GM19239 (cell line): ENCODE measurements around the gene NDUFB6.
"Not testable (repeated sequence)": the region's sequence is repeated elsewhere in the genome, so short reads cannot be mapped to it uniquely, and the experiment has no call there.

Experiments
- DNase-seq: peaks from one replicate; pipeline ENCODE4 v3.0.0; 2011; ENCODE audit warnings: low spot score; ENCODE audit not compliant: insufficient read length
- FAIRE-seq: peaks from 2 replicates; lab custom pipeline; 2011; peaks lifted over from hg19 to GRCh38; lab: Jason Lieb, UNC

The NDUFB6 gene

DNA sequence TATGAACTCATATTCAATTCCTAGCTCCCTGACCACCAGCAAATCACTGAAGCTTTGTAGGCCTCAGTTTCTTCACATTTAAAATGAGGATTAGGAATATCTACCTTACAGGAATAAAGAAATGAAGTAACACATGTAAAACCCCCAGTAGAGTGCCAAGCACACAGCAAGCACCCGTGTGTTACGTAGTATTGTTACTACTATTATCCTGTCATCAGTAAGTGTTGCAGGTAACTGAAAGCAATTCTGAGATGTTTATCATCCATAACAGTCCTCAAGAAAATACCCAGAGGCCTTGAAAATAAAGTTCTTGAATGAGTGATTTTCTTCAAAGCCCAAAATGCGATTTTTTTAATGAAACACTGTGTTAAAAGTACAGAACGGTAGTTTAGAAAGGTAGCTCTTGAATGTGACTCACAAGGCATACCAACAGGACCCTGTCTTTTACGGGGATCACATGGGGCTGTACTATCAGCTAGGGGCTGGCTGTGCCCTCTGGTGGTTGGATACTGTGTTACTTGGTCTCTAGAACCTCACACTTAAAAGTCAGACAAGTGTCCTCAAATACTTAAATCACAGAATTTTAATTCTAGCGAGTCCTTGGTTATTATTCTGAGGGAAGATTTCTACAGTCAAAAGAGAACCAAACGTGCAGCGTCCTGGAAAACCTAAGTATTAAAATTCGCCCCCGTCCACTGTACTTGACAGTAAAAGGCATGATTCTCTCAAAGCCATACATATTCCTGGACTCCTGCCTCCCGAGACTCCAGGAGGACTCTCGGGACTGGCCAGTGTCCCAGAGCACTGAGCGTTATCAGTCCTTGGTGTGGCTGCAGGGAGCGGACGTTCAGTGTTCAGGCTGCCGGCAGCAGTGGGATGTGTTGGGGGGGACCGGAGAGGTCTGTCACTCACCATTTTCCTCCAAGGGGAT lies 725 bp downstream of the NDUFB6 start:
- peak; percentile 93 for FAIRE-seq
- DNase-seq: peak; percentile 59

DNA sequence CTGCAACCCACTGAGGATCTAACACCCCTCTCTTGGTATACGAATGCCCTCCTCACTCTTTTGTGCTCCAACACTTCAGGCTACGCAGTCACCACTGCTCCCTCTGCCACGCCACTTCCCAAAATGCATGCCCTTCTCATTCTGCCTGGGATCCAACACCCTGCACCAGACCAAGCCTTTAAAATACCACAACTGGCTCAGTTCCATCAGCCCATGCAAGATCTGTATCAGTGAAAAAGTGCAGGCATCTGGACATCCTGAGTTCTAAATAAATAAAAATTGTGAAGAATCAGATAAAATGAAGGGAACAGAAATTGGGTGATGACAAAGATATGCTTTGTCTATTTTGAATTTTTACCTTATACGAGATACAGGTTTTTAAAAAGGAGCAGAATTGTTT lies 2.7 kb downstream of the NDUFB6 start:
- DNase-seq: no peak
- no peak for FAIRE-seq

DNA sequence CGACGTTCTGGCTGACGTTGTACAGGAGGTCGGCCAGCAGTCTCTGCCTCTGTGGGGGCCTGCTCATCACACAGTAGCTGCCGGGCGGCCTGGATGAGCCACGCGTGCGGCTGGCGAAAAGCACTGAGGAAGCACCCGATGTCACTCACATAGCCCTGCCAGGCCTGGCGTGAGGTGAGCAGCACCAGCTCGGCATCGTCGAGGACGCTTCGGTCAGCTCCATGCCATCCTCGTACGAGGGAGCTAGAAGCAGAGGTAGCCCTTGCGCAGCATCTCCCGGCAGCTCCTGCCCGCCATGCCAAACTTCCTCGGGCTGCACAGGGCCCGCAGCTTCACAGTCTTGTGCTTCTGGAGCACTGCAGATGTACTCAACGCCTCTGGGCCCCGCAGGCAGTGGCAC lies 6.2 kb downstream of the NDUFB6 start:
- DNase-seq (no peak), FAIRE-seq (no peak)

DNA sequence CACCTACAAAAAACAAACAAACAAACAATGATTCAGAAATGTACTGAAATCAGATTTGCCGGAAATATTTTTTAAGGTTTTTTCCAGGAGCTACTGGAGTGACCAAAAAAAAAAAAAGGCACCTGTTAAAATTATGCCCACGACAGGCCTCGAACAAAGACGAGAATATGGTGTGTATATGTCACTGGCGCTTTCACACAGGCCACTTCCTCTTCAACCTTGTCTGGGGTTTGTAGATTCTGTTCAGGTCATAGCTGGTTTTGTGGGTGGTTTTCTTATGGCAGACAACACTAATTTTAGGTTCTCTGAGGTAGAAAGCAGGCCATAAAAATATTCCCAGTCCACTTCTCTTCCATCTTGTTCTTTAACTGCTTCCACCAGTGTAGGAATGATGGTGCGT lies 7.0 kb downstream of the NDUFB6 start:
- DNase-seq (no peak), FAIRE-seq (no peak)

DNA sequence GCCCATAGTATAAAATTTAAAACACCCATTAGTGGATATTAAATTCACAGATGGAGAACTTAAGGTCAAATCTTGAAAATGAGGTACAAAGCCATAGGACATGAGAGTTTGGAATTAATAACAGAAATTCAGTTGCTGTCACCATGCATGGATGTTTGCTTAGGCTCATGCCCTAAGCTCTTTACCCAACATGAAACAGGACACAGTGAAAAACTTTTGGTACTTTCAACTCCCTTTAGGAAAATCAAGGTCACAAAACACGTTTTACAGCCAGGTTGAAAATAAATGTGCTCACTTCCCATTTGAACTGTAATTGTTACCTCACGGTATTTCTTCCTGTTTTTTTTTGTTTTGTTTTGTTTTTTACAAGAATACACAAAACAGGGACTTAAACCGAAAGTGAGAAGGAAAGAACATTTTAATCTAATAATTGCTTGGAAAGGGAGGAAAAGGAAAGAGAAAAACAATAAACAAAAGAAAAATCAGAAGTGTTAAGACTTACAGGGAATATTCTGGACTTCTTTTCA lies 14.5 kb downstream of the NDUFB6 start:
- DNase-seq: no peak
- peak; percentile 45 for FAIRE-seq

DNA sequence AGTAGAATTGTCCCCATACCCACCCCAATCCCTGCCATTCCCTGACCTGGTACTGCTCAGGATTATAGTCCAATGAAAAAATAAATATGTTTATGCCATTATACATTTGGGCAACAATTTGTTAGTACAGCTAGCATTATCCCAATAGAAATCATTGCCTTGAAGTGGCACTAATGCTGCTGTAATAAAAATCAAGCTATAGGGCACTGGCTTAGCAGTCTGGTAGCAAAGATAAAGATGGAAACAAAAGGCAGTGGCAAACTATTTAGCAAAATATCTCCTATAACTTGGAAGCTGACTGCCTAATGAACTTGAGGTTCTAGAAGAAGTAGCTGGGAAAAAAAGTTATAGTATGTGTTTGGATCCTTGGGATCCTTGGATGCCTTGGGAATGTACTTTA lies 18.4 kb downstream of the NDUFB6 start:
- DNase-seq: no peak
- FAIRE-seq: no peak

DNA sequence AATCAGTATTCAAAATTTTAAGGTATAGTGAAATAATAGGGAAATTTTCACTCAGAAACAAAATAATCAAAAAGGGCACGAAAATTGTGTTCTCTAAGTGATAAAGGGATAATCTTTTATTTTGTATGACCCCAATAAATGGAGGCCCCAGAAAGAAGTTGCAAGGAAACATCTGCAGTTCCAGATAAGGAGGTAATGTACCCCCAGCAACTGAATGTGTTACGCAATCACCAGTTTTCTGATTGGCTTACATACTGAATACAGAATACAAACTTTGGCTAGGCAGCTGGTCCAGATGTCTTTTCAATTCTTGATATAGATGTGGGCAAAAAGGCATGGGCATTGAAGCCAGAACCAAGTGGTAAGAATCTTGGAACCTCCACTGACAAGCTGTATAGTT lies 18.9 kb downstream of the NDUFB6 start:
- DNase-seq (no peak), FAIRE-seq (no peak)

DNA sequence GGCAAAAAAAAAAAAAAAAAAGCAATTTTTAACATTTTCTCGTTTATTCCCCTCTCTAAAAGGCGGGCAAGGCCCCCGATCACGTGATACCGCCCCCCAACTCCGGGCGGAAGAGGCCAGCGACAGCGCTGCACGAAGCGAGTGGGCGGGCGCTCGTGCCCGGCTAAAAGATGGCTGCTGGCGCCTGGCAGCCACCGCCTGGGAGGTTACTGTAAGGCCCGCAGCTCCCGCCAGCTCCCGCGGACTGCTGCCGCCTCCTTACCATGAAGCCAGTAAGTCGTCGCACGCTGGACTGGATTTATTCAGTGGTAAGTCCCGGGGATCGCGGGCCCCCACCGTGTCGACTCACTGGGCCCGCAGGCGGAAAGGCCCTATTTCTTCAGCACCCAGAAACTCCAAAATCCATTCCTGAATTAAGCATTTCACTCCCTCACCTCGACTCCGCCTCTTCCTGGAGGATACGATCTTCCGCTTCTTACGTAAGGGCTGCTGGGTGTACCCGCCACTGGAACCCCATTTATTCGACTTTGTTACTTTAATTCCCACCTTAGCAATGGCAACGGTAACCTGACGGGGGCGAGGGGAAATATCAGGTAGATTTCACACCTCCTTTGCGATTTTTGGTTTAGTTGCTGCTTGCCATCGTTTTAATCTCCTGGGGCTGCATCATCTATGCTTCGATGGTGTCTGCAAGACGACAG lies 20.6 kb downstream of the NDUFB6 start, which contains the start of the genes SMIM27 and TOPORS:
Gene SMIM27 (plus strand): TSS at position 156 of the 701 bp plus-strand sequence. CDS start 108 bp downstream, at position 264.
Gene TOPORS (minus strand): TSS at position 415 of the 701 bp plus-strand sequence. CDS start 150 bp downstream, at position 265.
- DNase-seq (peak; percentile 53), FAIRE-seq (peak; percentile 90)

DNA sequence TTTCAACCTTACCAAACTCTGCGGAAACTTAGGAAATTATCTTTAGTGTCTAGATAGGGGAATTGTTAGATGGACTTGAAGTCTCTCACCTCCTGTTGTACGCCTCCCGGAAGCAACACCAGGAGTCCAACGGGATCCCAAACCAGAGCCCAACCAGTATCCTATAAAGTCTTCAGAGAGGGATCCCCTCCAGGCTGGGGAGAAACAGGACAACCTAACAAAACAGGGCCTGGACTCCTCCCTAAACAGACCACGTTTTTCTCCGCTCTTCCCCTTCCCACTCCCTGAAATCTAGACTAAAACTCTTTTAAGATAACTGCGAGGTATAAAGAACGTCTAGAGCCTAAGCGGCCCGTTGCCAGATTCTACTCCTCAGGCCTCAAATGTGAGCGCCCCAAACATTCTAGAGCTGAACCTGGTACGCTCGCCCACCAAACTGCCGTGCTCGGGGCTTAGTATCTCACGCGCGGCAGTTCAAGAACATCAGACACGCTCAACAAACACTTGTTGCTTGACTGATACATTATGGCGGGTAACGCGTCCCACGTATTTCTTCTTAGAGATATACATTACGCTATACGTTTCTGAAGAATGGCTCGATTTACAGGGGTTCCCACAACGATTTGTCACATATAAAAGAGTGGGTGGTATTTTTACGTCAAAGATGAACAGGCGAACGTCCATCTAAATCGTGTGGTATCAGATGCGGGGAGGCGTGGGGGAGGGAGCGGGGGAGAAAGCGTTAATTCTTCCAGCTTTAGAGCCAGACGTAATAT lies 21.5 kb downstream of the NDUFB6 start:
- FAIRE-seq (peak; percentile 62), DNase-seq (no peak)

DNA sequence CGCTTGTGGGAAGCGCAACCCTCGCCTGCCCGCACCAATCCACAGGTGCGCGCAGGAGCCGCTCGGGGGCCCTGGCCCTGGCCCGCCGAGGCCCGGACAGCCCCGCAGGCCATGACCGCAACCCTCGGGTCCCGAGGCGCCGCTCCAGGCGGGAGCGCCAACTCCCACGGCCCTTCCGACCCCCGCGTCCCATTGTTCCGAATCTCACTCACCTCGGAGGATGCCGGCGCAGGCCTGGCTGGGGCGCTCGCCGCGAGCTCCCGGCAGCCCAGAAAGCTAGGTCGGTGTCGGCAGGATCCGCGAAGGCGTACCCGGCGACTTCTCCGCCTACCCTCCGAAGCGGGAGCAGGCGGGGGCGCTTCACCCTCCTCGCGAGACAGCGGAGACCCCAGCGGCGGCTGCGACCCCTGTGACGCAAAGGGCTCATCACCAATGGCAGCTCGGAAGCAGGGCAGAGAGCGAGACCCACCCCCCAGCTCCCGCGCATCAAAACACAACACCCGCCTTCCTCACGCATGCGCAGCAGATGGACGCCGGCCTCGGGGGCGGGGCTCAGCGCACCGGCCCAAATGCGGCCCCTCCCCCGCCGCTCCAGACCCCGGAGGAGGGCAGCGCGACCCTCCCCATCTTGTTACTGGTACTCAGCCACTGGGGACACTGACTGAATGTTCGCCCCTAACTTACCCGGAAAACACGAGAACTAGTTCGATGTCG lies 22.2 kb downstream of the NDUFB6 start:
- FAIRE-seq: peak; percentile 81
- DNase-seq: peak; percentile 91

DNA sequence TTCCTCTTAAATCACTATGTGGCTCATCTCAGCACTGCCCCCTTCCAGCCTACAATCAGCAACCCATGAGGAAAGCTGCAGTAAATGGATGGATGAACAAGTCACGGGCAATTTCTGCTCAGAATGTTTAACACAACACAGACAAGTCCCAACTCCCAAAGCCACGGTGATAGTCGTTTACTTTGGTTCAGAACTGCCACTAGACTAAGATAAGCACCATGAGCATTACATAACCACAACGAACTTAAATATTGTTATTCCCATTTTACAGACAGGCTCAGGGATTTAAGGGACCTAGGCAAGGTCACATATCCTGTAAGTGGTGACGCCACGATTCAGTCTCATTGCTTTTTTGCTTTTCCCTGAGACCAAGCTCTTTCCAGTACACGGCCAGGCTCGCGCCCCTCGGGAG lies 22.8 kb downstream of the NDUFB6 start:
- FAIRE-seq (peak; percentile 71), DNase-seq (no peak)

DNA sequence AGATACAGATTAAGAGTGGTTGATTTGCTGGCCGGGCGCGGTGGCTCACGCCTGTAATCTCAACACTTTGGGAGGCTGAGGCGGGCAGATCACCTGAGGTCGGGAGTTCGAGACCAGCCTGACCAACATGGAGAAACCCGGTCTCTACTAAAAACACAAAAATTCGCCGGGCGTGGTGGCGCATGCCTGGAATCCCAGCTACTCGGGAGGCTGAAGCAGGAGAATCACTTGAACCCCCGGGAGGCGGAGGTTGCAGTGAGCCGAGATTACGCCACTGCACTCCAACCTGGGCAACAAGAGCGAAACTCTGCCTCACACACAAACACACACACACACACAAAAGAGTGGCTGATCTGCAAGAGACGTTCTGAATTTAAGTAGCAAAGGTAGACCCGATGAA lies 24.7 kb downstream of the NDUFB6 start:
- DNase-seq, FAIRE-seq: not testable (repeated sequence)

DNA sequence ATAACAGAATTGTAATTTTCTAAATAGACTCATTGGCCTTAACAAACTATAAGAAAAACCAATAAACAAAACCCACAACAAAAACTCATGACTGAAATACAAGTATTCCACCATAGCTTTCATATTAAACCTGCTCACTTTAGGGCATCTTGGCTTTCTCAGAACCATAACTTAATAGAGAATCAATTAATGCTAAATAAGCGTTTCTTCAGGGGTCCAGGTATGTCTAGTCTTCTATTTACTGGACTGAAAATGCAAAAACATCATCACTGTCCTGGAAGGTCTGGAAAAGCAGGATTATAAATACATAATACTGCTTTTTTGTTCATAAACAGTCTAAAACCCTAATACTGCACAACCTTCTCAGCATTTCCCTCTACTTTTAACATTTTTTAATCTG lies 27.1 kb downstream of the NDUFB6 start:
- DNase-seq (no peak), FAIRE-seq (no peak)

DNA sequence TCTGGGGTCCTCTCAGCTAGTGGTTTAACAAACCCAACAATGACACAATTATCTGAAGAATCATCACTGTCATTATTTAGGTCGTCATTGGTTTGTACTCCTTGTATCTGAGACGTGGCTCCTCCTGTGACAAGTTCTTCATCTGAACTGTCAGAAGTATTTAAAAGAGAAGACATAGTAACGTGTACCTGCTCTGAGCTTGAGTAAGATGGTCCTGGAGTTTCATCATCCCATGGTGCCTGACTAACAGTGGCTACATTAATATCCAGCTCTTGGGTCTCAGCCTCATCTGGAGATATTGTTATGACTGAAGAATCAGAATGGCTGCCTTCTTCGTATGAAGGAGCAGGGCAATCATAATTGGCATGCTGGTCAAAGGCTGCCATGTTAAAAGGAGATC lies 29.9 kb downstream of the NDUFB6 start:
- DNase-seq (no peak), FAIRE-seq (no peak)

DNA sequence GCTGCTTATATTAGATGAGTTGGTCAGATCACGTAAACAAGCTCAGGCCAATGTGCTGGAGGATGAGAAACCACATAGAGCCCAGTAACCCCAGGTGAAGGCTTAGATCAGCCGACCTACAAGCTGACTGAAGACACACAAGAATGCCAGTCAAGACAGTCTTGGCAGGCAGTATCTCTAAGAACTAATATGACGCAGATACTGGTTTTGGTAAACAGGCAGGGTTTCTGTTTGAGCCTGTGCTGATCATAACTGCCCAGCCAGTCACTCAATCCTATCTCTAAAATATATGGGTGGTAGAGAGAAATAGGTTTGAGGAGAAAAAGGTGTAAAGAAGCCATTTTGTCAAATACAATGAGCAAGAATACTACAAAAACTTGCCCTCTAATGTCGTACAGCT lies 39.1 kb downstream of the NDUFB6 start:
- DNase-seq (no peak), FAIRE-seq (no peak)

DNA sequence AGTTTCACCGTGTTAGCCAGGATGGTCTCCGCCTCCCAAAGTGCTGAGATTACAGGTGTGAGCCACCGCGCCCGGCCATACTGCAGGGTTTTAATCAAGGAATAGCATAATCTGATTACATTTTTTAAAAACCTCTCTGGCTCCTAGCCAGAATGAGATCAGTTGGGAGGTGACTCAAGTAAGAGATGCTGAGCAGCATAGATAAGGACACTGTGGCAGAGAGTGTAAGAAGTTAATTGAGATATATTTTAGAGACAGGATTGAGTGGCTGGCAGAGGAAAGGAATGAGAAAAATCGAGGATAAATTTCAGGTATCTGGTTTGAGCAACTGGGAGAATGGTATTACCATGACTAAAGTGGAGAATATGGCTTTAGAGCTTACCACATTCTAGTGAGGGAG lies 39.6 kb downstream of the NDUFB6 start:
- FAIRE-seq: no peak

DNA sequence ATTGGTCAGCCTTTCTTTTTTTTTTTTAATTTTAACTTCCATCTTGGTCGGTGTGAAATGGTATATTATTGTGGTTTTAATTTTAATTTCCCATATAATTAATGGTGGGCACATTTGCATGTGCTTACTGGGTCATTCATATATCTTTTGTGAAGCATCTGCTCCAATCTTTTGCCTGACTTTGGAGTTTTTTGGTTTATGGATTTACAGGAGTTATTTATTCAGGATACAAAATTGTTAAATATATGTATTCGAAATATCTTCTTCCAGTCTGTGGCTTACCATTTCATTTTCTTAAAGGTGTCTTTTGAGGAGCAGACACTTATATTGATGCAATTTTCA lies 46.3 kb downstream of the NDUFB6 start:
- no peak for FAIRE-seq
- DNase-seq: no peak

More for the DNA sequence above, 39.6 kb downstream of the NDUFB6 start:
- no peak for DNase-seq

DNA sequence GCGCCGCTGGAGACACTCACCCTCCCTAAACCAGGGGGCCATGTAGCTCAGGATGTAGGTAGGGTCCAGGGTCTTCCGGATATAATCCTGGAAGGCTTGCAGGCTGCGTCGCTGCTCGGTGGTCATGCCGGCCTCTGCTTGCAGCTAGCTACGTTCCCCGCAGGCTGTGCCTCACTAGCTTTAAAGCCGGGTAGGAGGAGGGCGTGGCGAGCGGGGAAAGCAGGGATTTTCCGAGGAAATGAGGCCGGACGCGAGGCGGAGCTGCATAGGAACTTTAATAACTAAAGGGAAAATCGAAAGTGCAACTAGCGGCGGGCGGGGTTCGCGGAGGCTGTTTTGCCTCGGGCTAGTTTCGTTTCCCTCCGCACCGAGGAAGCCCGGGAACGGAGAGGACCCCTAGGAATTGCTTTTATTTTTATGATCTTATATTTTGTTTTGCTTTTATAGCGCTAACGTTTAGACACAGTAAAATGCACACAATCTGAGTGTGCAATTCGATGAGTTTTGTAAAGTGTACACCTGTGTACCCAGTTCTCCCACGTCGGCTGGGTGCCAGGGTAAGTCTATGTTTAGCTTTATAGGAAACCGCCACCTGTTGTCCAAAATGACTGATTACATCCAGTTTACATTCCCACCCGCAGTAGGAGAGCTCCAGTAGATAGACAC lies 46.8 kb downstream of the NDUFB6 start, which contains the start of gene RIGI:
Gene RIGI (minus strand): TSS at position 156 of the 666 bp plus-strand sequence. CDS start 30 bp downstream, at position 126.
- FAIRE-seq: peak; percentile 92
- DNase-seq: peak; percentile 17

DNA sequence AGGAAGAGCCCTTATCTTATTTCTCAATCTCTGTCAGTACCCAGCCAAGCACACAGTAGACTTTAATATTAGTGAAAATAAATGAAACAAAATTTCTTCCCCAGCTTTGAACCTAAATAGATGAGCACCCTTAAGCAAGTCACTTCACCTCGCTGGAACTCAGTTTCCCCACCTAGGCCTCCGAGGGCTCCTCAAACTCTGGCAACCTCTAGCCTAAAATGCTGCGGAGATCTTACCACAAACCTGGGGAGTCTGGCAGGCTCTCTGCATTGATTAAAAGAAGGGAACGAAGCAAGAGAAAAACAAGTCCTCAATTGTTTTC lies 47.3 kb downstream of the NDUFB6 start:
- DNase-seq (no peak), FAIRE-seq (peak; percentile 4)
